GM12878 (cell line): ENCODE data around the gene GIGYF1.

ENCODE experiments used
- ATF2 ChIP-seq: IDR thresholded peaks from 2 replicates; pipeline ENCODE4 v1.6.1; 2012; ENCODE audit warnings: low read length, inconsistent platforms
- CEBPB ChIP-seq, 2 experiments: fragments of 150-350 bp in 1 of 2; IDR thresholded peaks; 2 replicates each; pipeline ENCODE4 v1.6.1; 2012 to 2014; ENCODE audit warnings: low read depth in 2 of 2, low read length in 2 of 2, borderline replicate concordance in 1 of 2, inconsistent platforms in 1 of 2
- CUX1 ChIP-seq: IDR thresholded peaks from 2 replicates; pipeline ENCODE4 v1.6.1; 2012; ENCODE audit warnings: improper control_type of control experiment, low read depth, low read length; ENCODE audit not compliant: insufficient replicate concordance
- HDAC6 ChIP-seq: fragments of 200-600 bp; sonication (generic); IDR thresholded peaks from one replicate; pipeline ENCODE4 v1.8.0; 2017; ENCODE audit warnings: antibody characterized with exemption; ENCODE audit not compliant: unreplicated experiment

GRCh38 chr7:100630066-100630465 lies 64.0 kb downstream of the GIGYF1 start:
- TF ChIP-seq HDAC6: no peak
- no peak for TF ChIP-seq ATF2
- no peak for TF ChIP-seq CEBPB (IDR thresholded peaks at IDR 0.05; ENCODE audit: borderline replicate concordance in 1 of 2, low read depth in 2 of 2, low read length in 2 of 2)
- TF ChIP-seq CUX1: no peak
